Lower lobe of right lung (tissue), 2 donors: Measurements from ENCODE around the gene RELB. TPM values are rescaled to one million over a fixed set of nuclear protein-coding genes. Genes with fewer than 3 reads are reported as not detected.
A peak's percentile ranks its signal among the peaks of the same experiment; 100 is the strongest.

ENCODE experiments used
- ATAC-seq, 2 donors: fragments of 200-7000 bp; cut with Tn5 transposase; one replicate each; pipeline ENCODE4 v1.9.1; 2020 to 2022; ENCODE audit warnings: mild to moderate bottlenecking in 2 of 2, moderate library complexity in 2 of 2
- DNase-seq: peaks from one replicate; pipeline ENCODE4 v3.0.0-alpha.2; 2020
- H3K27ac ChIP-seq: fragments of 200-600 bp; one replicate; pipeline ENCODE4 v1.8.0; 2022
- H3K27me3 ChIP-seq: fragments of 200-600 bp; one replicate; pipeline ENCODE4 v1.8.0; 2022; ENCODE audit warnings: low read depth
- H3K36me3 ChIP-seq: fragments of 200-600 bp; one replicate; pipeline ENCODE4 v1.8.0; 2022; ENCODE audit warnings: mild to moderate bottlenecking
- H3K4me1 ChIP-seq: fragments of 200-600 bp; one replicate; pipeline ENCODE4 v1.8.0; 2022
- H3K4me3 ChIP-seq: fragments of 200-600 bp; one replicate; pipeline ENCODE4 v1.8.0; 2022; ENCODE audit warnings: mild to moderate bottlenecking
- H3K9me3 ChIP-seq: fragments of 200-600 bp; one replicate; pipeline ENCODE4 v1.8.0; 2022
- intact Hi-C: fragments of 100-400 bp; cut with DNase I; formaldehyde crosslinking; loops from one replicate; pipeline ENCODE4 v1.11.0; 2022
- total RNA-seq: library from RNA; stranded (reverse); fragmentation: NEBNext Ultra II Directional; extraction: Animal tissue kit (Norgen Biotek cat#: 25700); gene quantifications from one replicate; pipeline ENCODE4 v1.2.1, GENCODE V29; 2021
- TF ChIP-seq, protein P1 (sequence below): fragments of 200-600 bp; IDR thresholded peaks from one replicate; pipeline ENCODE4 v1.8.0; 2022; ENCODE audit warnings: antibody characterized with exemption, mild to moderate bottlenecking
- donor health status: DM: no; HTN: yes; CAD: no; lungs with severe emphysema.

RELB gene
- total RNA-seq, 1 donor from 2014 or later = 12.2 TPM

DNA sequence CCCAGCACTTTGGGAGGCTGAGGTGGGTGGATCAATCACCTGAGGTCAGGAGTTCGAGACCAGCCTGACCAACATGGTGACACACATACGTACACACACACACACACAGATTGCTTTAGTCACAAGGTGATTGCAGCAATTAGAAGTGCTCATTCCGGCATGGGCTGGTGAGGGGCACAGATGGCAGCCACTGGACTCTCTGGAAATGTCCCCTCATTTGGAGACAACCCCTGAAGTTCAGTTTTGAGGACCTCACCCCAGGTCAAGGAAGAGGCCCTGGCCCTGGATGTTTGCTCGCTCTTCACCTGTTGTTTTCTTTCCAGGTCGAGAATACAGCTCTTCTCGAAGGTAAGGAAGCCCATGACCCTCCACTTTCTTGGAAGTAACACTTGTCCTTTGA, 69.0 kb downstream of the RELB start:
- no peak overlapping the region for H3K27ac ChIP-seq
- no peaks in the 10 kb centered on the region for H3K9me3 ChIP-seq
- intact Hi-C loops = no loop called here
- ATAC-seq (no peak), DNase-seq (no peak)
- peaks cover 71% of the 10 kb centered on the region for H3K36me3 ChIP-seq
- H3K4me1 ChIP-seq = peaks cover 14% of the 10 kb centered on the region
- TF ChIP-seq, protein P1, sequence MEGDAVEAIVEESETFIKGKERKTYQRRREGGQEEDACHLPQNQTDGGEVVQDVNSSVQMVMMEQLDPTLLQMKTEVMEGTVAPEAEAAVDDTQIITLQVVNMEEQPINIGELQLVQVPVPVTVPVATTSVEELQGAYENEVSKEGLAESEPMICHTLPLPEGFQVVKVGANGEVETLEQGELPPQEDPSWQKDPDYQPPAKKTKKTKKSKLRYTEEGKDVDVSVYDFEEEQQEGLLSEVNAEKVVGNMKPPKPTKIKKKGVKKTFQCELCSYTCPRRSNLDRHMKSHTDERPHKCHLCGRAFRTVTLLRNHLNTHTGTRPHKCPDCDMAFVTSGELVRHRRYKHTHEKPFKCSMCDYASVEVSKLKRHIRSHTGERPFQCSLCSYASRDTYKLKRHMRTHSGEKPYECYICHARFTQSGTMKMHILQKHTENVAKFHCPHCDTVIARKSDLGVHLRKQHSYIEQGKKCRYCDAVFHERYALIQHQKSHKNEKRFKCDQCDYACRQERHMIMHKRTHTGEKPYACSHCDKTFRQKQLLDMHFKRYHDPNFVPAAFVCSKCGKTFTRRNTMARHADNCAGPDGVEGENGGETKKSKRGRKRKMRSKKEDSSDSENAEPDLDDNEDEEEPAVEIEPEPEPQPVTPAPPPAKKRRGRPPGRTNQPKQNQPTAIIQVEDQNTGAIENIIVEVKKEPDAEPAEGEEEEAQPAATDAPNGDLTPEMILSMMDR = no peak
- H3K27me3 ChIP-seq = no peaks in the 10 kb centered on the region
- no peak overlapping the region for H3K4me3 ChIP-seq

DNA sequence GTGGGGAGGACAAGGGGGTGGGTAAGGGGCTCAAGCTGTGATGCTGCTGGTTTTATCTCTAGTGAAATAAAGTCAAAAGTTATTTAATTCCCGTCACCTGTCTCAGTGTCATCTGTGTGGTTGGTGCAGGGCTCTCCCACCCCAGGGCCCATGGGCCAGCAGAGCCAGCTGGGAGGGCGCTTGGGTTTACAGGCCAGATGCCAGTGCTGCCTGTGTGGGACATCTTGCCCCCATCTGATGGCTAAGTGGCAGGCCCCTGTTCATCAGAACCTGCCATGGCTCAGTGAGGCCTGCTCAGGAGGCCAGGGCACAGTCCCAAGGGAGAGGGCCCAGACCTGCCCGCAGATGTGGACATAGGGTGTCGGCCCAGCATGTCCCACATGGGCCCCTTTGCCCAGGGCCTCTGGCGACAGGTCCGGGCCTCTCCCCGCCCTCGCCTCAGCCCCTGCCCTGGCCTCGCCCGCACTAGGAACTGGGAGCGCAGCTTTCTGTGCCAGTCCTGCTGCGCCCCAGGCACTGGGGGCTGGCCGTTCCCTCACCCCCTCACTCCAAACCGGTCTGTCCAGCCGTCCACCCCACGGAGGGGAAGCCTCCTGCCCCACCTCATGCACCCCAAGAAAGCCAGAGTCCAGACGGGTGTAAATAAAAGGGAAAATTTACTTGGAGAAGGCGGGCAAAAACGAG, 69.7 kb downstream of the RELB start:
- TF ChIP-seq, protein P1 = no peak
- ATAC-seq (no peak), DNase-seq (no peak)
- Histone ChIP-seq H3K36me3 (peaks cover 63% of the 10 kb centered on the region), H3K9me3 (no peaks in the 10 kb centered on the region), H3K4me1 (peaks cover 14% of the 10 kb centered on the region), H3K4me3 (no peak overlapping the region), H3K27ac (no peak overlapping the region), H3K27me3 (no peaks in the 10 kb centered on the region)
- intact Hi-C loops = no loop called here

DNA sequence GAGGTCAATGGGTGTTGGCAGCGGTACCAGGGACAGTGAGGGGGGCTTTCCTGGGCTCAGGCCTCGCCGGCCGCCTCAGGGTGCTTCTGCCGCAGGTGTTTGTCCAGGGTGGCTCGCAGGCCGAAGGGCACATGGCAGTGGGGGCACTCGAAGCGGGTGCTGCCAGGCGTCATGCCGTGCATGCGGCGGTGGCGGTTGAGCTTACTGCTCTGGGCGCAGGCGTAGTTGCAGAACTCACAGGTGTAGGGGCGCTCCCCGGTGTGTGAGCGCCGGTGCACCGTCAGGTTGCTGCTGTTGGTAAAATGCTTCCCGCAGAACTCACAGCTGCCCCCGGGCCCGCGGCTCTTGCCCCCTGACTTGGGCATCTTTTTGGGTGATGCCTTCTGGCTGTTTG, 70.3 kb downstream of the RELB start:
- TF ChIP-seq, protein P1 = no peak
- H3K4me3 ChIP-seq = no peak overlapping the region
- H3K27ac ChIP-seq = no peak overlapping the region
- H3K36me3 ChIP-seq = peaks cover 58% of the 10 kb centered on the region
- H3K27me3 ChIP-seq = no peaks in the 10 kb centered on the region
- H3K9me3 ChIP-seq = no peaks in the 10 kb centered on the region
- DNase-seq (no peak), ATAC-seq (no peak)
- peaks cover 16% of the 10 kb centered on the region for H3K4me1 ChIP-seq
- intact Hi-C loops = no loop called here

DNA sequence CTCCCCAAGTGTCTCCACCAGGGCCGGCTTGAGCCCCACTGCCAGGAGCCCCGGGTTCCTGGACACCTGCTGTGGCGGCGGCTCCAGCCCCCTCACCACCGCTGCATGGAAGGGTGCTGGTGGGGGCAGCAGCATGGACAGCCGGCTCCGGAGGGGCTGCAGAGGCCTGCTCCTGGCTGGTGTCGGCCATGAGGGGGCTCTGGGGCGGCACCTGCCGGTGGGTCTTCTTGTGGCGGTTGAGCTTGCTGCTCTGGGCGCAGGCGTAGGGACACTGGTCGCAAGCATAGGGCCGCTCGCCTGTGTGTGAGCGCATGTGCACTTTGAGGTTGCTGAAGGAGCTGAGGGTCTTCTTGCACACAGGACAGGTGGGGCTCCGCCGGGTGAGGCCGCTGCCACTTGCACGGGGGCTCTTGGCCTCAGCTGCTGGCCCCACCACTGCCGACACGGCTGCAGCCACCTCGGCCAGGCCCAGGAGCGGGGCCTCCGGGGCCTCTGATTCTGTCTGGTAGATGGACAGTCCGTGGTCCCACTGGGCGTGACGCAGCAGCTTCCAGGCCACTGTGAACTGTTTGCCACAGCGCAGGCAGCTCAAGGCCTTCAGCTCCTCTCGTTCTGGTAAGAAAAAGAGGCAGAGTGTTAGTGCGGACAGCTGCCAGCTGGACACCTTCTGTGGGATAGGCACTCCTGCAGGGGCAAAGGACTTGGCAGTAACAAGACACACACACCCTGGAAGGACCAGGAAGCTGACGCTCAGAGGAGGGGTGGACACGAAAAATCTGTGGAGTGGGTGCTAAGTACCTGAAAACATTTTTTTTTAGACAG, 70.9 kb downstream of the RELB start:
- Histone ChIP-seq H3K36me3 (peaks cover 52% of the 10 kb centered on the region), H3K27me3 (no peaks in the 10 kb centered on the region), H3K27ac (no peak overlapping the region), H3K4me3 (no peak overlapping the region), H3K4me1 (peaks cover 23% of the 10 kb centered on the region), H3K9me3 (no peaks in the 10 kb centered on the region)
- DNase-seq = no peak
- no peak for ATAC-seq
- intact Hi-C loops = no loop called here
- TF ChIP-seq, protein P1 = no peak

DNA sequence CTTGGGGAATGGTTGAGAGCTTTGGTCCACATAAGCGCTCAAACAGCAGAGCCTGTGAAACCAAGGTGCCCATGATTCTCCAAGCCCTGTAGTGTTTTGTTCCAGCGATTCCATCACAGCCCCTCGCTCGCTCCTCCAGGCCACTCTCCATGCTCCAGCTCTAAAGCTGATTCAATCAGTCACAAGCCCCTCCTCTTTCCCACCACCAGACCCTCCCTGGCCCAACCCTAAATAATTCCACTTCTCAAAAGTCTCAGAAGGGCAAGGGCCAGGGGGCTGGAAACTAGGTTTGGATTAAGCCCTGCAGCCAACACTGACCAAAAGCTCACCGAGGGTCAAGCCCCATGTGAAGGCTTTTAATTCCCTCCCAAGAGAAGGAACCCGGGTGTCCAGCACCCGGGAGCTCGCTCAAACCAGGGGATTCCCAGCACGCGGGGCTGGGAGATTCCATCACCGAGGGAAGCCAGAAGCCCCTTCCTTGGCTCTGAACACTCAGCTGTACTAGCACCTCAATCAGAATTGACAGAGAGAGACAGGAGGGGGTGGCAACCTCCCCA, 73.6 kb downstream of the RELB start:
- ATAC-seq (no peak), DNase-seq (no peak)
- TF ChIP-seq, protein P1 = no peak
- Histone ChIP-seq H3K27me3 (no peaks in the 10 kb centered on the region), H3K9me3 (no peaks in the 10 kb centered on the region), H3K36me3 (peaks cover 25% of the 10 kb centered on the region), H3K4me3 (peak overlapping the region; percentile 76), H3K4me1 (peaks cover 41% of the 10 kb centered on the region), H3K27ac (peak overlapping the region; percentile 84)
- intact Hi-C loops = no loop called here
